Prostate gland (tissue), 2 donors: Measurements from ENCODE around the gene CENPW. TPM values are rescaled to one million over a fixed set of nuclear protein-coding genes. Genes with fewer than 3 reads are reported as not detected.

Experiments used
- DNase-seq: peaks from one replicate; pipeline ENCODE4 v3.0.0-alpha.2; 2019; ENCODE audit warnings: low spot score
- H3K27ac ChIP-seq, 2 donors: fragments of 200-600 bp; sonication (generic); 2 replicates each; pipeline ENCODE4 v1.5.1; 2017 to 2019
- H3K27me3 ChIP-seq: fragments of 200-600 bp; sonication (generic); replicated peaks from 2 replicates; pipeline ENCODE4 v1.5.1; 2019; ENCODE audit not compliant: insufficient read depth
- H3K36me3 ChIP-seq, 2 donors: fragments of 200-600 bp; sonication (generic); 1 replicate in 1 of 2; 2 replicates in 1 of 2; pipeline versions ENCODE4 v1.5.1 to v1.8.1; 2017 to 2019
- H3K4me1 ChIP-seq: fragments of 200-600 bp; sonication (generic); replicated peaks from 2 replicates; pipeline ENCODE4 v1.5.1; 2019
- H3K4me3 ChIP-seq, 2 donors: fragments of 200-600 bp; sonication (generic); 2 replicates each; pipeline ENCODE4 v1.5.1; 2017 to 2019
- H3K9me3 ChIP-seq: fragments of 200-600 bp; sonication (generic); 2 replicates; pipeline ENCODE4 v1.5.1; 2017
- POLR2A ChIP-seq: fragments of 450-650 bp; IDR thresholded peaks from one replicate; pipeline ENCODE4 v1.6.1; 2016; ENCODE audit warnings: antibody characterized with exemption, mild to moderate bottlenecking
- POLR2AphosphoS5 ChIP-seq: sonication (generic); formaldehyde crosslinking; IDR thresholded peaks from one replicate; pipeline ENCODE4 v1.6.1; 2017; ENCODE audit warnings: antibody characterized with exemption
- WGBS: methylation state at CpG from one replicate; pipeline ENCODE4 v1.1.5; 2018; 5-methylcytosine and 5-hydroxymethylcytosine counted together
- intact Hi-C: fragments of 100-400 bp; cut with DNase I; formaldehyde crosslinking; loops from one replicate; pipeline ENCODE4 v1.14.2; 2022
- total RNA-seq, 2 donors: library from RNA; depleted of rRNA; stranded (reverse); fragments of >200 nt; gene quantifications; one replicate each; pipeline ENCODE4 v1.1.0, GENCODE V29; 2016
- TF ChIP-seq, protein P1 (sequence below), 4 experiments: fragments of 200-600 bp in 2 of 4; fragments of 450-650 bp in 2 of 4; sonication (generic) in 2 of 4; IDR thresholded peaks; 1 replicate in 3 of 4; 2 replicates in 1 of 4; pipeline ENCODE4 v1.5.1; 2016 to 2019; ENCODE audit warnings: antibody characterized with exemption in 4 of 4, mild to moderate bottlenecking in 2 of 4, moderate library complexity in 2 of 4

The CENPW gene
- total RNA-seq, 2 donors from 2014 or later = 2.1 TPM; not detected in 1

GRCh38 chr6:126351960-126352359 is 12.0 kb downstream of the CENPW start:
- WGBS = 100% methylated on average over 1 of the region's 1 CpG
- intact Hi-C loops = no loop called here

DNA sequence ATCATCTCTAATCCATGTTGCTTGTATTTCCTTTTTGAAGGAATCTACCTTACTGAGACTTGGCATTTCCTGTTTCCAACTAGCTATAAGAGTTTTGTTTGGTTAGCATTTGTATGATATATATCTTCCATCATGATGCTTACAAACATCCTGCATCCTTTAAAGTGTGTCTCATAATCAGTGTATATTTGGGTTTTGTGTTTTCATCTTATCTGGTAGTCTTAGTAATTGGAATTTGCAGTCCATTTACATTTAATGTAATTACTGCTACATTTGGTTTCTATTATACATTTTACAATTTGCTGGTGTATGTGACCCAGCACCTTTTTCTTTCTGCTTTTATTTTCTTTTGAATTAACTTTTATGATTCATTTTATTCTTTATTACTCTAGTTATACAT is 12.6 kb downstream of the CENPW start:
- TF ChIP-seq POLR2A (no peak), POLR2AphosphoS5 (no peak)
- TF ChIP-seq, protein P1, sequence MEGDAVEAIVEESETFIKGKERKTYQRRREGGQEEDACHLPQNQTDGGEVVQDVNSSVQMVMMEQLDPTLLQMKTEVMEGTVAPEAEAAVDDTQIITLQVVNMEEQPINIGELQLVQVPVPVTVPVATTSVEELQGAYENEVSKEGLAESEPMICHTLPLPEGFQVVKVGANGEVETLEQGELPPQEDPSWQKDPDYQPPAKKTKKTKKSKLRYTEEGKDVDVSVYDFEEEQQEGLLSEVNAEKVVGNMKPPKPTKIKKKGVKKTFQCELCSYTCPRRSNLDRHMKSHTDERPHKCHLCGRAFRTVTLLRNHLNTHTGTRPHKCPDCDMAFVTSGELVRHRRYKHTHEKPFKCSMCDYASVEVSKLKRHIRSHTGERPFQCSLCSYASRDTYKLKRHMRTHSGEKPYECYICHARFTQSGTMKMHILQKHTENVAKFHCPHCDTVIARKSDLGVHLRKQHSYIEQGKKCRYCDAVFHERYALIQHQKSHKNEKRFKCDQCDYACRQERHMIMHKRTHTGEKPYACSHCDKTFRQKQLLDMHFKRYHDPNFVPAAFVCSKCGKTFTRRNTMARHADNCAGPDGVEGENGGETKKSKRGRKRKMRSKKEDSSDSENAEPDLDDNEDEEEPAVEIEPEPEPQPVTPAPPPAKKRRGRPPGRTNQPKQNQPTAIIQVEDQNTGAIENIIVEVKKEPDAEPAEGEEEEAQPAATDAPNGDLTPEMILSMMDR (IDR thresholded peaks at IDR 0.05) = no peak
- H3K27me3 ChIP-seq = no peaks in the 10 kb centered on the region
- no peak overlapping the region for H3K27ac ChIP-seq
- H3K4me1 ChIP-seq = no peaks in the 10 kb centered on the region
- no peaks in the 10 kb centered on the region for H3K9me3 ChIP-seq
- no peaks in the 10 kb centered on the region for H3K36me3 ChIP-seq
- DNase-seq = no peak
- intact Hi-C loops = no loop called here
- H3K4me3 ChIP-seq = no peak overlapping the region

More at GRCh38 chr6:126351960-126352359, 12.0 kb downstream of the CENPW start:
- Histone ChIP-seq H3K4me3 (no peak overlapping the region), H3K4me1 (no peaks in the 10 kb centered on the region), H3K27me3 (no peaks in the 10 kb centered on the region), H3K27ac (no peak overlapping the region), H3K9me3 (no peaks in the 10 kb centered on the region), H3K36me3 (no peaks in the 10 kb centered on the region)
- no peak for DNase-seq
- TF ChIP-seq, protein P1 (IDR thresholded peaks at IDR 0.05) = no peak
- TF ChIP-seq POLR2AphosphoS5 (no peak), POLR2A (no peak)

DNA sequence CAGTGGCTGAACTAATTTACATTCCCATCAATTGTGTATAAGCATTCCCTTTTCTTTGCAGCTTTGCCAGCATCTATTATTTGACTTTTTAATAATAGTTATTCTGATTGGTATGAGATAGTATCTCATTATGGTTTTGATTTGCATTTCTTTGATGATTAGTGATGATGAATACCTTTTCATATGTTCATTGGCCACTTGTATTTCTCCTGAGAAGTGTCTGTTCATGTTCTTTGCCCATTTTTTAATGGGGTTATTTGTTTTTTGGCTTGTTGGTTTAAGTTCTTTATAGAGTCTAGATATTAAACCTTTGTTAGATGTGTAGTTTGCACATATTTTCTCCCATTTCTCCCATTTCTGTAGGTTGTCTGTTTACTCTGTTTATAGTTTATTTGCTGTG is 16.6 kb downstream of the CENPW start:
- TF ChIP-seq POLR2A (no peak), POLR2AphosphoS5 (no peak)
- TF ChIP-seq, protein P1 (IDR thresholded peaks at IDR 0.05) = no peak
- no peak for DNase-seq
- no peak overlapping the region for H3K27ac ChIP-seq
- no peaks in the 10 kb centered on the region for H3K36me3 ChIP-seq
- intact Hi-C loops = no loop called here
- H3K27me3 ChIP-seq = no peaks in the 10 kb centered on the region
- no peaks in the 10 kb centered on the region for H3K9me3 ChIP-seq
- H3K4me3 ChIP-seq = no peak overlapping the region
- H3K4me1 ChIP-seq = no peaks in the 10 kb centered on the region

DNA sequence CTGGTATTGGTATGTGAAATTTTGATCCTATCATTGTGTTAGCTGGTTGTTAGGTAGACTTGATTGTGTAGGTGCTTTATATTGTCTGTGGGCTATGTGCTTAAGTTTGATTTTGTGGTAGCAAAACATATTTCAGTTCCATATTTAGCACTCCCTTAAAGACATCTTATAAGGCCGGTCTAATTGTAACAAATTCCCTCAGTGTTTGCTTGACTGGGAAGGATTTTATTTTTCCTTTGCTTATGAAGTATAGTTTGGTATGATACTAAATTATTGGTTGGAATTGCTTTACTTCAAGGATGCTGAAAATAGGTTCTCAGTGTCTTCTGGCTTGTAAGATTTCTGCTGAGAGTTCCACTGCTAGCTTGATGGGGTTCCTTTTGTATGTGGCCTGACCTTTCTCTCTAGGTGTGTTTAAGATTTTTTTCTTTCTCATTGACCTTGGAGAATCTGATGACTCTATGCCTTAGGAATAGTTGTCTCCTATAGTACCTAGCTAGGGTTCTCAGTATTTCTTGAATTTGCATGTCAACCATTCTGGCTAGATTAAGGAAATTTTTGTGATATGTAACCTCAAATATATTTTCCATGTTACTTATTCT is 20.1 kb downstream of the CENPW start:
- intact Hi-C loops = no loop called here
- H3K9me3 ChIP-seq = no peaks in the 10 kb centered on the region

More for the DNA sequence above, 20.1 kb downstream of the CENPW start:
- WGBS = 100% methylated on average over 1 of the region's 1 CpG
- Histone ChIP-seq H3K36me3 (no peaks in the 10 kb centered on the region), H3K4me3 (no peak overlapping the region), H3K27me3 (no peaks in the 10 kb centered on the region), H3K4me1 (no peaks in the 10 kb centered on the region), H3K27ac (no peak overlapping the region)
- TF ChIP-seq POLR2AphosphoS5 = no peak
- TF ChIP-seq POLR2A = no peak
- TF ChIP-seq, protein P1 (IDR thresholded peaks at IDR 0.05) = no peak
- no peak for DNase-seq
